GM19455 (cell line): ENCODE measurements around the gene REV3L.
"Not testable (repeated sequence)": the region's sequence is repeated elsewhere in the genome, so short reads cannot be mapped to it uniquely, and the experiment has no call there.

Experiments
- ATAC-seq: cut with Tn5 transposase; IDR thresholded peaks from one replicate; pipeline ENCODE4 v1.9.1; 2021; ENCODE audit not compliant: unreplicated experiment

REV3L gene

GRCh38 chr6:111266276-111266675, 216.7 kb downstream of the REV3L start:
- ATAC-seq: no peak

- ATAC-seq: no peak
These were observed 217.2 kb downstream of the REV3L start for GRCh38 chr6:111265842-111266241.

GRCh38 chr6:111263837-111264236, 219.2 kb downstream of the REV3L start:
- ATAC-seq: no peak

- no peak for ATAC-seq
These were observed 222.3 kb downstream of the REV3L start for GRCh38 chr6:111260570-111261298.

- ATAC-seq: peak; percentile 99
These were observed 223.8 kb downstream of the REV3L start for GRCh38 chr6:111259089-111259831.

GRCh38 chr6:111258615-111259088, 224.4 kb downstream of the REV3L start:
- ATAC-seq: peak; percentile 13

- no peak for ATAC-seq
These were observed 225.0 kb downstream of the REV3L start for GRCh38 chr6:111258010-111258409.

- no peak for ATAC-seq
These were observed 226.4 kb downstream of the REV3L start for GRCh38 chr6:111256646-111257045.

GRCh38 chr6:111255838-111256237, 227.2 kb downstream of the REV3L start:
- not testable (repeated sequence) for ATAC-seq

GRCh38 chr6:111254779-111255166, 228.2 kb downstream of the REV3L start:
- ATAC-seq: no peak

GRCh38 chr6:111254004-111254778, 228.8 kb downstream of the REV3L start:
- no peak for ATAC-seq

- ATAC-seq: no peak
These were observed 230.3 kb downstream of the REV3L start for GRCh38 chr6:111252726-111253125.

- ATAC-seq: no peak
These were observed 232.1 kb downstream of the REV3L start for GRCh38 chr6:111250791-111251354.
